ENCODE results near the gene MAP7D2. TPM values are rescaled to one million over a fixed set of nuclear protein-coding genes. Genes with fewer than 3 reads are reported as not detected.
A peak's percentile ranks its signal among the peaks of the same experiment; 100 is the strongest.

MAP7D2 gene
- total and polyA plus RNA-seq, 4 experiments from 2014 or later = 0.14 to 0.17 TPM; not detected in 2

- H3K9me3 ChIP-seq (ENCODE audit: control insufficient read depth in 1 of 2, low read length in 2 of 2) = no peaks in the 10 kb centered on the region
- no peaks in the 10 kb centered on the region for H3K27me3 ChIP-seq (ENCODE audit: insufficient read depth, low read length)
- Mint-ChIP-seq H3K9me3 (no peaks in the 10 kb centered on the region), H3K27me3 (peaks cover 2 to 8% of the 10 kb centered on the region in 2 donors), H3K4me3 (no peak overlapping the region), H3K36me3 (peaks cover 0 to 6% of the 10 kb centered on the region in 2 donors), H3K27ac (no peak overlapping the region), H3K4me1 (peaks cover 0 to 15% (median 2%) of the 10 kb centered on the region in 4 donors)
- ChIA-PET CTCF (ENCODE audit: partially characterized antibody) (no interaction called here), POLR2A (ENCODE audit: partially characterized antibody) (no interaction called here)
- H3K4me1 ChIP-seq (ENCODE audit: insufficient read depth, low read length) = no peaks in the 10 kb centered on the region
- DNase-seq = no peak
- intact Hi-C loops (cut with micrococcal nuclease) = no loop called here
- no peaks in the 10 kb centered on the region for H3K36me3 ChIP-seq (ENCODE audit: insufficient read depth, low read length)
- no peak overlapping the region for H3K27ac ChIP-seq (ENCODE audit: low read depth, low read length)
- no peak overlapping the region for H3K4me3 ChIP-seq (ENCODE audit: low read length in 2 of 2)
Observed at GRCh38 chrX:20118065-20118824, 1.5 kb upstream of the MAP7D2 start.

DNA sequence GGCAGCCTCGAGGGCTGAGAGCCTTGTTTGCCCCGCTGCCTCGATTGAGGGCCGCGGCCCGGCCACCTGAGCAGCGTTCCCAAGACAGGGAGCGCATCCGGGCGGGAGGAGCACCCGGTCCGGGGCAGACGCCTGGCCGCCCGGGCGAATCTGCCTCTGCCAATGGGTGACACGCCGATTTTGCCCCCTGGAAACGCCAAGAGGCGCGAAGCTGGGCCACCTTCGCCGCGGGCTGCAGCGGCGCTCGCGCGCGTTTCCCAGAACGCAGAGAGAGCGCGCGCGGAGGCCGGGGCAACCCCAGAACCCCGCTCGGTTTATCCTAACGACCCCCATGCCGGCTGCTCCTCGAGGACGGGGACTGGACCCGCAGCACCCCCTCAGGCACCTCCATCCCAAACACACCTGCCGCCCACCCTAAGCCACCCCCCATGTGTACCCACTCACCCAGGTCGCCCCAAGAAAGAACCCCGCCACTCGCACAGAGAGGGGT lies 575 bp downstream of the MAP7D2 start:
- no peaks in the 10 kb centered on the region for H3K9me3 Mint-ChIP-seq
- Histone ChIP-seq H3K4me3 (ENCODE audit: low read length in 2 of 2) (no peak overlapping the region), H3K27ac (ENCODE audit: low read depth, low read length) (no peak overlapping the region), H3K9me3 (ENCODE audit: control insufficient read depth in 1 of 2, low read length in 2 of 2) (no peaks in the 10 kb centered on the region), H3K36me3 (ENCODE audit: insufficient read depth, low read length) (no peaks in the 10 kb centered on the region), H3K4me1 (ENCODE audit: insufficient read depth, low read length) (no peaks in the 10 kb centered on the region), H3K27me3 (ENCODE audit: insufficient read depth, low read length) (no peaks in the 10 kb centered on the region)
- ChIA-PET CTCF (ENCODE audit: partially characterized antibody) (no interaction called here), POLR2A (ENCODE audit: partially characterized antibody) (no interaction called here)
- H3K27me3 Mint-ChIP-seq = peaks cover 2 to 8% of the 10 kb centered on the region in 2 donors
- no peak for DNase-seq
- peak overlapping the region; percentile 10 to 61 (median 44) for H3K4me3 Mint-ChIP-seq
- intact Hi-C loops (cut with micrococcal nuclease) = no loop called here
- H3K4me1 Mint-ChIP-seq = peaks cover 0 to 15% (median 2%) of the 10 kb centered on the region in 4 donors
- no peak overlapping the region for H3K27ac Mint-ChIP-seq
- peaks cover 0 to 6% of the 10 kb centered on the region in 2 donors for H3K36me3 Mint-ChIP-seq

DNA sequence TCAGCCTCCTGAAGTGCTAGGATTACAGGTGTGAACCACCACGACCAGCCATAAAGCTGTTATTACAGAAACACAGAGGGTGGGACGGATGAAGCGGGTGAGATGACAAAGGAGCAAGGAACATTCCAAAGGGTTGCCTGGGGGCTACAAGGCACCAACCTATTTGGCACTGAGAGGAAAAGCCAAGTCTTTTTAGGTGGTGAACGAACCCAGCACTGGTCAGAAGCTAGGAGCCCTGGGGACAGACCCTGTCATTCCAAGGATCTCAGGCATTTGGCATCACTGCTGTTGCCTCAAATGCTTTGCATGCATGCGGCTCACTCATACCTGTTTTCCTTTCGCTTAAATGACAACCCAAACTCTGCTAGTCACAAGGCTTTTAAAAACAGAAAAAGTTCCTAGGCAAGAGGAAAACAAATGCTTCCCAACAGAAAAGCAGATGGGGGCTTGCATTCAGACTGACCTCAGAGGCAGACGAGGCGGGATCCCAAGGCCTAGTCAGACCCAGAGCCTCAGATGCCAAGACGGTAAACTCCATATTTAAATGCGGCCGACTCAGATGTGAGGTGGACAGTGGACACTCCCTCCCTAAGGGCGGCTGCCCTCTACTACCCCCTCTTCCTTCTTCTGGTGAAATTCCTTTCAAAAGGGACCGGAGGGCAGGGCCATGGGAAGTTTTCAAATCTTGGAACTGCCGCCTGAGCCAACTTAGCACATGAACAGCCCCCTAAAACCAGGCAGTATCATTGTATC lies 4.5 kb downstream of the MAP7D2 start:
- no peaks in the 10 kb centered on the region for H3K9me3 Mint-ChIP-seq
- Histone ChIP-seq H3K27me3 (ENCODE audit: insufficient read depth, low read length) (no peaks in the 10 kb centered on the region), H3K9me3 (ENCODE audit: control insufficient read depth in 1 of 2, low read length in 2 of 2) (no peaks in the 10 kb centered on the region), H3K4me1 (ENCODE audit: insufficient read depth, low read length) (no peaks in the 10 kb centered on the region), H3K27ac (ENCODE audit: low read depth, low read length) (no peak overlapping the region), H3K4me3 (ENCODE audit: low read length in 2 of 2) (no peak overlapping the region), H3K36me3 (ENCODE audit: insufficient read depth, low read length) (no peaks in the 10 kb centered on the region)
- POLR2A ChIA-PET (ENCODE audit: partially characterized antibody) = no interaction called here
- no peak overlapping the region for H3K27ac Mint-ChIP-seq
- CTCF ChIA-PET (ENCODE audit: partially characterized antibody) = no interaction called here
- no peak for DNase-seq
- intact Hi-C loops (cut with micrococcal nuclease) = no loop called here
- no peak overlapping the region for H3K4me3 Mint-ChIP-seq
- H3K4me1 Mint-ChIP-seq = no peaks in the 10 kb centered on the region
- H3K27me3 Mint-ChIP-seq = peaks cover 2 to 8% of the 10 kb centered on the region in 2 donors
- peaks cover 0 to 6% of the 10 kb centered on the region in 2 donors for H3K36me3 Mint-ChIP-seq

- Histone ChIP-seq H3K27ac (ENCODE audit: low read depth, low read length) (no peak overlapping the region), H3K4me3 (ENCODE audit: low read length in 2 of 2) (no peak overlapping the region), H3K9me3 (ENCODE audit: control insufficient read depth in 1 of 2, low read length in 2 of 2) (no peaks in the 10 kb centered on the region), H3K27me3 (ENCODE audit: insufficient read depth, low read length) (no peaks in the 10 kb centered on the region), H3K36me3 (ENCODE audit: insufficient read depth, low read length) (no peaks in the 10 kb centered on the region), H3K4me1 (ENCODE audit: insufficient read depth, low read length) (no peaks in the 10 kb centered on the region)
- POLR2A ChIA-PET (ENCODE audit: partially characterized antibody) = no interaction called here
- peaks cover 2 to 5% of the 10 kb centered on the region in 2 donors for H3K27me3 Mint-ChIP-seq
- CTCF ChIA-PET (ENCODE audit: partially characterized antibody) = no interaction called here
- DNase-seq = no peak
- H3K27ac Mint-ChIP-seq = peak overlapping the region in 1 of 7 donors; percentile 74
- intact Hi-C loops (cut with micrococcal nuclease) = no loop called here
- no peaks in the 10 kb centered on the region for H3K4me1 Mint-ChIP-seq
- H3K36me3 Mint-ChIP-seq = peaks cover 0 to 6% of the 10 kb centered on the region in 2 donors
- no peak overlapping the region for H3K4me3 Mint-ChIP-seq
- no peaks in the 10 kb centered on the region for H3K9me3 Mint-ChIP-seq
Observed at GRCh38 chrX:20111271-20111670, 5.4 kb downstream of the MAP7D2 start.

DNA sequence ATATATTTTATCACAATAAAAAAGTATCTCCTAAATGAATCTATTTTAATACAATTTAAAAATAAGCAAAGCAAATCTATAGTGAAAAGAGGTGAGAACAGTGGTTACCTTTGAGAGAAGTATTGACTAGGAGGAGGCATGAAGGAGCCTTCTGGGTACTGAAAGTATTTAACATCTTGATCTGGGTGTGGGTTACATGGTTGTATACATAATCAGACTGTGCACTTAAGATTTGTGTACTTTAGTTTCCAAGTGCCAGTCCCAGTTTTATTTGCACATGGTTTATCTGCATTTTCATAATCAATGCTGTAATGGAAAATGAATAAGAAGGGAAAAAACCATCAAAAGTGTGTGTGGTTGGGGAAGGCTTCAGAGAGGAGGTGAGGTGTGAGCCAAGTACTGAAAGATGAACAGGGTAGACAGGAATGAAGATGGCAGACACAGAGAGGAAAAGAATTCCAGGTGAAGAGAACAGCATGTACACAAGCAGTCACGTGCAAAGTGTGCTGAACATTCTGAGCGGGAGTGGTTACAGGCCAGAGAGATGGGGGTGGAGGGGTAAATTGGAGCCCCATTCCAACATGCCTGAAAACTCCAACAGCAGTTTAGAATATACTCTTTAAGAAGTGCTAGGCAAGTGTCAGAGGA lies 14.6 kb downstream of the MAP7D2 start:
- Mint-ChIP-seq H3K4me1 (no peaks in the 10 kb centered on the region), H3K27ac (peak overlapping the region in 1 of 7 donors; percentile 69), H3K27me3 (no peaks in the 10 kb centered on the region), H3K36me3 (peaks cover 0 to 4% of the 10 kb centered on the region in 2 donors), H3K4me3 (no peak overlapping the region), H3K9me3 (no peaks in the 10 kb centered on the region)
- Histone ChIP-seq H3K36me3 (ENCODE audit: insufficient read depth, low read length) (no peaks in the 10 kb centered on the region), H3K4me1 (ENCODE audit: insufficient read depth, low read length) (no peaks in the 10 kb centered on the region), H3K27me3 (ENCODE audit: insufficient read depth, low read length) (no peaks in the 10 kb centered on the region), H3K9me3 (ENCODE audit: control insufficient read depth in 1 of 2, low read length in 2 of 2) (no peaks in the 10 kb centered on the region), H3K4me3 (ENCODE audit: low read length in 2 of 2) (no peak overlapping the region), H3K27ac (ENCODE audit: low read depth, low read length) (no peak overlapping the region)
- POLR2A ChIA-PET (ENCODE audit: partially characterized antibody) = no interaction called here
- intact Hi-C loops (cut with micrococcal nuclease) = no loop called here
- CTCF ChIA-PET (ENCODE audit: partially characterized antibody) = no interaction called here
- DNase-seq = no peak

GRCh38 chrX:20091499-20091898 lies 25.2 kb downstream of the MAP7D2 start:
- H3K36me3 ChIP-seq (ENCODE audit: insufficient read depth, low read length) = no peaks in the 10 kb centered on the region
- H3K4me3 ChIP-seq (ENCODE audit: low read length in 2 of 2) = no peak overlapping the region
- POLR2A ChIA-PET (ENCODE audit: partially characterized antibody) = no interaction called here
- no peaks in the 10 kb centered on the region for H3K27me3 ChIP-seq (ENCODE audit: insufficient read depth, low read length)
- no peak overlapping the region for H3K27ac ChIP-seq (ENCODE audit: low read depth, low read length)
- intact Hi-C loops (cut with micrococcal nuclease) = no loop called here
- H3K4me1 Mint-ChIP-seq = no peaks in the 10 kb centered on the region
- no peak for DNase-seq
- no peaks in the 10 kb centered on the region for H3K9me3 ChIP-seq (ENCODE audit: control insufficient read depth in 1 of 2, low read length in 2 of 2)
- H3K36me3 Mint-ChIP-seq = peaks cover 0 to 5% of the 10 kb centered on the region in 2 donors
- H3K4me1 ChIP-seq (ENCODE audit: insufficient read depth, low read length) = no peaks in the 10 kb centered on the region
- H3K27me3 Mint-ChIP-seq = peaks cover 0 to 2% of the 10 kb centered on the region in 2 donors
- H3K4me3 Mint-ChIP-seq = no peak overlapping the region
- CTCF ChIA-PET (ENCODE audit: partially characterized antibody) = no interaction called here
- no peak overlapping the region for H3K27ac Mint-ChIP-seq
- H3K9me3 Mint-ChIP-seq = no peaks in the 10 kb centered on the region

DNA sequence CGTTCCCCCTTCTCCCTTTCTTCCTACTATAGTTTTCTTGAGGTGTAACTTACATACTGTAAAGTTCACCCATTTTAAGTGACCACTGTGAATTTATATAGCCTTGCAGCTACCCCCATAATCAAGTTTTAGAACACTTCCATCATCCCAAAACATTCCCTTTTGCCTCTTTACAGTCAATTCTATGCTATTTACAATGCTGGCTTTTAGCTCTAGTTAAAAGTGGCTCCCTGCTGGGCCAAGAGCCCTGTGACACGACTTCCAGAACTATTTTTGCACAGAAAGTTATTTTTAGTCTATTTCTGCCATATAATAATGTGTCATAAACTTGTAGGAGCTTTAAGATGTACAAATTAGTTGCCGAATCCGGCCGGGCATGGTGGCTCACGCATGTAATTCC lies 26.9 kb downstream of the MAP7D2 start:
- H3K9me3 Mint-ChIP-seq = no peaks in the 10 kb centered on the region
- H3K27me3 ChIP-seq (ENCODE audit: insufficient read depth, low read length) = no peaks in the 10 kb centered on the region
- ChIA-PET POLR2A (ENCODE audit: partially characterized antibody) (no interaction called here), CTCF (ENCODE audit: partially characterized antibody) (interaction anchor here (1.0 kb wide), 1 partner anchor 21 kb away, joined by 3 read pairs; no protein-coding TSS in a partner anchor)
- H3K9me3 ChIP-seq (ENCODE audit: control insufficient read depth in 1 of 2, low read length in 2 of 2) = no peaks in the 10 kb centered on the region
- no peak overlapping the region for H3K4me3 Mint-ChIP-seq
- no peaks in the 10 kb centered on the region for H3K4me1 Mint-ChIP-seq
- H3K4me3 ChIP-seq (ENCODE audit: low read length in 2 of 2) = no peak overlapping the region
- H3K27ac ChIP-seq (ENCODE audit: low read depth, low read length) = no peak overlapping the region
- no peak overlapping the region for H3K27ac Mint-ChIP-seq
- intact Hi-C loops (cut with micrococcal nuclease) = no loop called here
- DNase-seq = no peak
- H3K36me3 Mint-ChIP-seq = peaks cover 0 to 5% of the 10 kb centered on the region in 2 donors
- peaks cover 0 to 2% of the 10 kb centered on the region in 2 donors for H3K27me3 Mint-ChIP-seq
- no peaks in the 10 kb centered on the region for H3K4me1 ChIP-seq (ENCODE audit: insufficient read depth, low read length)
- no peaks in the 10 kb centered on the region for H3K36me3 ChIP-seq (ENCODE audit: insufficient read depth, low read length)

Data from CD4-positive, alpha-beta memory T cell (primary cell).